Measurements from ENCODE around the gene CD47.

Gene CD47

GRCh38 chr3:108079877-108080276, 11.0 kb downstream of the CD47 start:
- DNase-seq (ENCODE audit: low spot score) (no peak), ATAC-seq (ENCODE audit: low read depth) (no peak)
- no peak overlapping the region for H3K4me3 ChIP-seq (ENCODE audit: severe bottlenecking)
- no peak overlapping the region for H3K27ac ChIP-seq (ENCODE audit: poor library complexity, severe bottlenecking)
- H3K9me3 ChIP-seq (ENCODE audit: severe bottlenecking) = no peaks in the 10 kb centered on the region
- TF ChIP-seq CTCF (IDR thresholded peaks at IDR 0.05; ENCODE audit: poor library complexity, severe bottlenecking) = no peak
- peaks cover 6% of the 10 kb centered on the region; the same call in 1 of the 2 replicates for H3K36me3 ChIP-seq (ENCODE audit: low read depth)
- H3K4me1 ChIP-seq (ENCODE audit: insufficient read depth, poor library complexity, severe bottlenecking) = no peaks in the 10 kb centered on the region
- H3K27me3 ChIP-seq (ENCODE audit: insufficient read depth, poor library complexity, severe bottlenecking) = no peaks in the 10 kb centered on the region

- no peak overlapping the region for H3K27ac ChIP-seq (ENCODE audit: poor library complexity, severe bottlenecking)
- no peaks in the 10 kb centered on the region for H3K27me3 ChIP-seq (ENCODE audit: insufficient read depth, poor library complexity, severe bottlenecking)
- H3K4me3 ChIP-seq (ENCODE audit: severe bottlenecking) = no peak overlapping the region
- no peak for DNase-seq (ENCODE audit: low spot score)
- no peak for ATAC-seq (ENCODE audit: low read depth)
- TF ChIP-seq CTCF (IDR thresholded peaks at IDR 0.05; ENCODE audit: poor library complexity, severe bottlenecking) = no peak
- peaks cover 6% of the 10 kb centered on the region; the same call in 1 of the 2 replicates for H3K36me3 ChIP-seq (ENCODE audit: low read depth)
- H3K9me3 ChIP-seq (ENCODE audit: severe bottlenecking) = no peaks in the 10 kb centered on the region
- H3K4me1 ChIP-seq (ENCODE audit: insufficient read depth, poor library complexity, severe bottlenecking) = no peaks in the 10 kb centered on the region
Observed at GRCh38 chr3:108079043-108079442, 11.8 kb downstream of the CD47 start.

GRCh38 chr3:108076564-108076963, 14.3 kb downstream of the CD47 start:
- Histone ChIP-seq H3K27me3 (ENCODE audit: insufficient read depth, poor library complexity, severe bottlenecking) (no peaks in the 10 kb centered on the region), H3K9me3 (ENCODE audit: severe bottlenecking) (no peaks in the 10 kb centered on the region), H3K27ac (ENCODE audit: poor library complexity, severe bottlenecking) (no peak overlapping the region), H3K36me3 (ENCODE audit: low read depth) (0 out of 2 replicates have a peak, but pooled peaks cover 6% of the 10 kb centered on the region), H3K4me3 (ENCODE audit: severe bottlenecking) (no peak overlapping the region), H3K4me1 (ENCODE audit: insufficient read depth, poor library complexity, severe bottlenecking) (no peaks in the 10 kb centered on the region)
- DNase-seq (ENCODE audit: low spot score) (no peak), ATAC-seq (ENCODE audit: low read depth) (no peak)
- no peak for TF ChIP-seq CTCF (IDR thresholded peaks at IDR 0.05; ENCODE audit: poor library complexity, severe bottlenecking)

- Histone ChIP-seq H3K4me1 (ENCODE audit: insufficient read depth, poor library complexity, severe bottlenecking) (no peaks in the 10 kb centered on the region), H3K4me3 (ENCODE audit: severe bottlenecking) (no peak overlapping the region), H3K36me3 (ENCODE audit: low read depth) (peaks cover 10% of the 10 kb centered on the region), H3K9me3 (ENCODE audit: severe bottlenecking) (no peaks in the 10 kb centered on the region), H3K27ac (ENCODE audit: poor library complexity, severe bottlenecking) (no peak overlapping the region), H3K27me3 (ENCODE audit: insufficient read depth, poor library complexity, severe bottlenecking) (no peaks in the 10 kb centered on the region)
- ATAC-seq (ENCODE audit: low read depth) (no peak), DNase-seq (ENCODE audit: low spot score) (no peak)
- TF ChIP-seq CTCF (IDR thresholded peaks at IDR 0.05; ENCODE audit: poor library complexity, severe bottlenecking) = no peak
Observed at GRCh38 chr3:108073764-108074431, 16.9 kb downstream of the CD47 start.

GRCh38 chr3:108071368-108071767, 19.5 kb downstream of the CD47 start:
- peaks cover 16% of the 10 kb centered on the region for H3K36me3 ChIP-seq (ENCODE audit: low read depth)
- no peak for ATAC-seq (ENCODE audit: low read depth)
- no peaks in the 10 kb centered on the region for H3K9me3 ChIP-seq (ENCODE audit: severe bottlenecking)
- H3K4me3 ChIP-seq (ENCODE audit: severe bottlenecking) = no peak overlapping the region
- H3K27ac ChIP-seq (ENCODE audit: poor library complexity, severe bottlenecking) = no peak overlapping the region
- no peak for TF ChIP-seq CTCF (IDR thresholded peaks at IDR 0.05; ENCODE audit: poor library complexity, severe bottlenecking)
- H3K27me3 ChIP-seq (ENCODE audit: insufficient read depth, poor library complexity, severe bottlenecking) = no peaks in the 10 kb centered on the region
- no peak for DNase-seq (ENCODE audit: low spot score)
- no peaks in the 10 kb centered on the region for H3K4me1 ChIP-seq (ENCODE audit: insufficient read depth, poor library complexity, severe bottlenecking)
